Dedifferentiated amniotic fluid mesenchymal stem cell (primary cell): Measurements from ENCODE around the gene KRT16.
"Not testable (repeated sequence)": the region's sequence is repeated elsewhere in the genome, so short reads cannot be mapped to it uniquely, and the experiment has no call there.

ENCODE experiments used
- DNase-seq: peaks from one replicate; pipeline ENCODE4 v3.0.0-alpha.2; 2016; ENCODE audit errors: extremely low spot score

KRT16 gene

GRCh38 chr17:41583137-41584127, 29.1 kb downstream of the KRT16 start:
- DNase-seq = no peak

GRCh38 chr17:41582061-41582968, 30.3 kb downstream of the KRT16 start:
- DNase-seq = not testable (repeated sequence)

GRCh38 chr17:41581366-41582060, 31.1 kb downstream of the KRT16 start:
- no peak for DNase-seq

- DNase-seq = no peak
These were observed 31.7 kb downstream of the KRT16 start for GRCh38 chr17:41580687-41581365.

GRCh38 chr17:41580244-41580575, 32.4 kb downstream of the KRT16 start:
- no peak for DNase-seq

- DNase-seq = no peak
These were observed 32.9 kb downstream of the KRT16 start for GRCh38 chr17:41579484-41580243.

GRCh38 chr17:41578971-41579370, 33.6 kb downstream of the KRT16 start:
- DNase-seq = no peak

GRCh38 chr17:41578538-41578937, 34.0 kb downstream of the KRT16 start:
- no peak for DNase-seq

- not testable (repeated sequence) for DNase-seq
These were observed 35.8 kb downstream of the KRT16 start for GRCh38 chr17:41576740-41577139.

- no peak for DNase-seq
These were observed 37.2 kb downstream of the KRT16 start for GRCh38 chr17:41575336-41575735.

GRCh38 chr17:41571561-41572434, 40.8 kb downstream of the KRT16 start, which contains the start of gene KRT9:
Gene KRT9, minus strand, starts transcription at chr17:41572059. Its CDS starts 67 bp downstream, at chr17:41571992.
- no peak for DNase-seq

- DNase-seq = no peak
These were observed 45.2 kb downstream of the KRT16 start for GRCh38 chr17:41567317-41567716.

- no peak for DNase-seq
These were observed 47.2 kb downstream of the KRT16 start for GRCh38 chr17:41565338-41565737.

- no peak for DNase-seq
These were observed 48.9 kb downstream of the KRT16 start for GRCh38 chr17:41563607-41564170.

- DNase-seq = no peak
These were observed 51.0 kb downstream of the KRT16 start for GRCh38 chr17:41561554-41561953.
